Peyer's patch (tissue), 4 donors: ENCODE results near the gene SSTR3.

Source experiments
- POLR2A ChIP-seq, 2 donors: fragments of 450-650 bp; IDR thresholded peaks; one replicate each; pipeline ENCODE4 v1.5.1; 2017; ENCODE audit warnings: antibody characterized with exemption in 2 of 2, mild to moderate bottlenecking in 2 of 2, moderate library complexity in 2 of 2
- TF ChIP-seq, protein P1 (sequence below), 6 experiments: fragments of 450-650 bp in 4 of 6; fragments of 200-600 bp in 2 of 6; sonication (generic) in 1 of 6; IDR thresholded peaks; one replicate each; pipeline ENCODE4 v1.5.1; 2017 to 2019; ENCODE audit warnings: antibody characterized with exemption in 6 of 6, mild to moderate bottlenecking in 3 of 6, moderate library complexity in 1 of 6

GRCh38 chr22:37240240-37240940 lies 28.1 kb upstream of the SSTR3 start:
- TF ChIP-seq, protein P1, sequence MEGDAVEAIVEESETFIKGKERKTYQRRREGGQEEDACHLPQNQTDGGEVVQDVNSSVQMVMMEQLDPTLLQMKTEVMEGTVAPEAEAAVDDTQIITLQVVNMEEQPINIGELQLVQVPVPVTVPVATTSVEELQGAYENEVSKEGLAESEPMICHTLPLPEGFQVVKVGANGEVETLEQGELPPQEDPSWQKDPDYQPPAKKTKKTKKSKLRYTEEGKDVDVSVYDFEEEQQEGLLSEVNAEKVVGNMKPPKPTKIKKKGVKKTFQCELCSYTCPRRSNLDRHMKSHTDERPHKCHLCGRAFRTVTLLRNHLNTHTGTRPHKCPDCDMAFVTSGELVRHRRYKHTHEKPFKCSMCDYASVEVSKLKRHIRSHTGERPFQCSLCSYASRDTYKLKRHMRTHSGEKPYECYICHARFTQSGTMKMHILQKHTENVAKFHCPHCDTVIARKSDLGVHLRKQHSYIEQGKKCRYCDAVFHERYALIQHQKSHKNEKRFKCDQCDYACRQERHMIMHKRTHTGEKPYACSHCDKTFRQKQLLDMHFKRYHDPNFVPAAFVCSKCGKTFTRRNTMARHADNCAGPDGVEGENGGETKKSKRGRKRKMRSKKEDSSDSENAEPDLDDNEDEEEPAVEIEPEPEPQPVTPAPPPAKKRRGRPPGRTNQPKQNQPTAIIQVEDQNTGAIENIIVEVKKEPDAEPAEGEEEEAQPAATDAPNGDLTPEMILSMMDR (IDR thresholded peaks at IDR 0.05), result no peak
- TF ChIP-seq POLR2A (IDR thresholded peaks at IDR 0.05), result no peak
